ENCODE data around the gene APCDD1.

The APCDD1 gene

DNA sequence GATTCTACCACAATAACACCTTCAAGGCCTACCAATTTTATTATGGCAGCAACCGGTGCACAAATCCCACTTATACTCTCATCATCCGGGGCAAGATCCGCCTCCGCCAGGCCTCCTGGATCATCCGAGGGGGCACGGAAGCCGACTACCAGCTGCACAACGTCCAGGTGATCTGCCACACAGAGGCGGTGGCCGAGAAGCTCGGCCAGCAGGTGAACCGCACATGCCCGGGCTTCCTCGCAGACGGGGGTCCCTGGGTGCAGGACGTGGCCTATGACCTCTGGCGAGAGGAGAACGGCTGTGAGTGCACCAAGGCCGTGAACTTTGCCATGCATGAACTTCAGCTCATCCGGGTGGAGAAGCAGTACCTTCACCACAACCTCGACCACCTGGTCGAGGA is 17.1 kb downstream of the APCDD1 start:
- Histone ChIP-seq H3K4me3 (ENCODE audit: low read depth in 1 of 5, low read length in 5 of 5) (no peak overlapping the region), H3K27ac (ENCODE audit: low read depth, low read length) (no peak overlapping the region), H3K36me3 (ENCODE audit: control insufficient read depth in 5 of 5, insufficient read depth in 5 of 5, low read length in 5 of 5) (peaks cover 2 to 38% (median 17%) of the 10 kb centered on the region in 5 donors), H3K27me3 (ENCODE audit: control insufficient read depth in 5 of 5, insufficient read depth in 4 of 5, low read length in 5 of 5) (no peaks in the 10 kb centered on the region), H3K9ac (ENCODE audit: low read length in 5 of 5) (no peak overlapping the region), H3K4me1 (ENCODE audit: control insufficient read depth in 5 of 5, insufficient read depth in 5 of 5, low read length in 5 of 5) (peaks cover 0 to 20% (median 14%) of the 10 kb centered on the region in 5 donors), H3K9me3 (ENCODE audit: control insufficient read depth in 5 of 5, low read length in 5 of 5) (no peaks in the 10 kb centered on the region)

DNA sequence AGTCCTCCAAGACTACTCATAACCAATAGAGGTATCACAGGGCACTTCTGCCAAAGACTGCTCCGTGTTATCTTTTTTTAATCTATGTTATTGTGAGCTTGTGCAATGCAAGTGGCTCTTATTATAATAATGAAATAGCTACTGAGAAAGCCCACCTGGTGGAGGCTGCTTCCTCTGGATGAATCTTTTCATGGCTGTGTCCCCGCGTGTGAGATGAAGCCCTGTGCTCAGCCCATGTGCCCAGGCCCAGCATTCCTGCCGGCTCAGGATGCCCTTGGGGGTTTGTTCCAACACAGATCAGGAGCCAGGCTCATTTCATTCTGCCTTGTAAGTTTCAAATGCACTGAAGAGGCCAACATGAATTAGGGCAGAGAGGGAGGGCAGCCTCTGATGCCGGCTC is 18.7 kb downstream of the APCDD1 start:
- no peaks in the 10 kb centered on the region for H3K27me3 ChIP-seq (ENCODE audit: control insufficient read depth in 5 of 5, insufficient read depth in 4 of 5, low read length in 5 of 5)
- H3K4me3 ChIP-seq (ENCODE audit: low read depth in 1 of 5, low read length in 5 of 5) = no peak overlapping the region
- H3K27ac ChIP-seq (ENCODE audit: low read depth, low read length) = no peak overlapping the region
- peaks cover 0 to 30% (median 29%) of the 10 kb centered on the region in 5 donors for H3K4me1 ChIP-seq (ENCODE audit: control insufficient read depth in 5 of 5, insufficient read depth in 5 of 5, low read length in 5 of 5)
- peaks cover 0 to under 1% (median 0%) of the 10 kb centered on the region in 5 donors for H3K9me3 ChIP-seq (ENCODE audit: control insufficient read depth in 5 of 5, low read length in 5 of 5)
- no peak overlapping the region for H3K9ac ChIP-seq (ENCODE audit: low read length in 5 of 5)
- H3K36me3 ChIP-seq (ENCODE audit: control insufficient read depth in 5 of 5, insufficient read depth in 5 of 5, low read length in 5 of 5) = peaks cover 2 to 35% (median 17%) of the 10 kb centered on the region in 5 donors

GRCh38 chr18:10474309-10474708 is 19.9 kb downstream of the APCDD1 start:
- Histone ChIP-seq H3K4me3 (ENCODE audit: low read depth in 1 of 5, low read length in 5 of 5) (no peak overlapping the region), H3K9ac (ENCODE audit: low read length in 5 of 5) (no peak overlapping the region), H3K27ac (ENCODE audit: low read depth, low read length) (no peak overlapping the region), H3K27me3 (ENCODE audit: control insufficient read depth in 5 of 5, insufficient read depth in 4 of 5, low read length in 5 of 5) (no peaks in the 10 kb centered on the region), H3K4me1 (ENCODE audit: control insufficient read depth in 5 of 5, insufficient read depth in 5 of 5, low read length in 5 of 5) (peaks cover 0 to 32% (median 30%) of the 10 kb centered on the region in 5 donors), H3K9me3 (ENCODE audit: control insufficient read depth in 5 of 5, low read length in 5 of 5) (peaks cover 0 to 5% (median 0%) of the 10 kb centered on the region in 5 donors), H3K36me3 (ENCODE audit: control insufficient read depth in 5 of 5, insufficient read depth in 5 of 5, low read length in 5 of 5) (peaks cover 2 to 27% (median 11%) of the 10 kb centered on the region in 5 donors)

DNA sequence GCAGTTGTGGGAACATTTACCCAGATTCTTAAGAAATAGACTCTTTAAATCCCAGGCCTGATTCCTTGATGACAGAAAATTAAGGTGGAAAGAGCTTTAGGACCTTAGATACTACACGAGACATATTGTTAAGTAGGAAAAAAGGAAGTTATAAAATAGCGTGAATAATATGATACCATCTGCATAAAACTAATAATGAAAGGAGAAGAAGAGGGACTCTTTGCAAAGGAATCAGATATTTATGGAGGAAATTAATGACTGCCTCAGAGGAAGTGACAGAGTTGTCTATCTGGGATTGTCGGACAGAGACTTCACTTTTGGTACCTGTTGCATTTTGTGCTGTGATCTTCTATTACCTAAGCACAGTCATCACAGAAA is 20.8 kb downstream of the APCDD1 start:
- peaks cover 0 to 38% (median 32%) of the 10 kb centered on the region in 5 donors for H3K4me1 ChIP-seq (ENCODE audit: control insufficient read depth in 5 of 5, insufficient read depth in 5 of 5, low read length in 5 of 5)
- no peak overlapping the region for H3K9ac ChIP-seq (ENCODE audit: low read length in 5 of 5)
- H3K27ac ChIP-seq (ENCODE audit: low read depth, low read length) = no peak overlapping the region

GRCh38 chr18:10475654-10476291 is 21.3 kb downstream of the APCDD1 start:
- peaks cover 0 to 38% (median 32%) of the 10 kb centered on the region in 5 donors for H3K4me1 ChIP-seq (ENCODE audit: control insufficient read depth in 5 of 5, insufficient read depth in 5 of 5, low read length in 5 of 5)

More for the DNA sequence above, 20.8 kb downstream of the APCDD1 start:
- Histone ChIP-seq H3K9me3 (ENCODE audit: control insufficient read depth in 5 of 5, low read length in 5 of 5) (peaks cover 0 to 5% (median 0%) of the 10 kb centered on the region in 5 donors), H3K36me3 (ENCODE audit: control insufficient read depth in 5 of 5, insufficient read depth in 5 of 5, low read length in 5 of 5) (peaks cover 2 to 27% (median 11%) of the 10 kb centered on the region in 5 donors), H3K27me3 (ENCODE audit: control insufficient read depth in 5 of 5, insufficient read depth in 4 of 5, low read length in 5 of 5) (no peaks in the 10 kb centered on the region), H3K4me3 (ENCODE audit: low read depth in 1 of 5, low read length in 5 of 5) (no peak overlapping the region)

DNA sequence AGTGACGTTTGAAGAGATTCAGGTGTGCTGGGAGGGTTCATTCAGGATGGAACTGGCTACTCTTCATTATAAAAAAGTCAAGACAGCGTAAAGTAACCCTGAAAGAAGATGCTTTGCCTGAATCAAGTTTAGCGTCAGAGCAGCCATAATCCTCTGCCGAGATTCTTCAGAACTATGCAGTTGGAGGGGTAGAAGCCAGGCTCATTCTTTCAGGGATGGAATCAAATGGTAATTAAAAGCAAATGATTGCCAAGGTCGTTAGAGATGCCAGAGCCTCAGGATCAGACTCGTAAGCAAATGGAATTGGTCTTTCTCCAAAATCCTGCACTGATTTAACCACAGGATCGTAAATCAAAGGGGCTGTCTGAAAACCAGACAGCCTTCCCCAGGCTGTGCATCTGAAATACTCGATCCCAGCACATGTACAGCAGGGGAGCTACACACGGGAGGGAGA is 21.9 kb downstream of the APCDD1 start:
- no peaks in the 10 kb centered on the region for H3K27me3 ChIP-seq (ENCODE audit: control insufficient read depth in 5 of 5, insufficient read depth in 4 of 5, low read length in 5 of 5)
- H3K9ac ChIP-seq (ENCODE audit: low read length in 5 of 5) = no peak overlapping the region
- H3K4me3 ChIP-seq (ENCODE audit: low read depth in 1 of 5, low read length in 5 of 5) = no peak overlapping the region
- no peak overlapping the region for H3K27ac ChIP-seq (ENCODE audit: low read depth, low read length)
- H3K9me3 ChIP-seq (ENCODE audit: control insufficient read depth in 5 of 5, low read length in 5 of 5) = peaks cover 0 to 5% (median 0%) of the 10 kb centered on the region in 5 donors
- H3K4me1 ChIP-seq (ENCODE audit: control insufficient read depth in 5 of 5, insufficient read depth in 5 of 5, low read length in 5 of 5) = peaks cover 0 to 38% (median 32%) of the 10 kb centered on the region in 5 donors
- peaks cover 2 to 17% (median 9%) of the 10 kb centered on the region in 5 donors for H3K36me3 ChIP-seq (ENCODE audit: control insufficient read depth in 5 of 5, insufficient read depth in 5 of 5, low read length in 5 of 5)

More at GRCh38 chr18:10475654-10476291, 21.3 kb downstream of the APCDD1 start:
- Histone ChIP-seq H3K27me3 (ENCODE audit: control insufficient read depth in 5 of 5, insufficient read depth in 4 of 5, low read length in 5 of 5) (no peaks in the 10 kb centered on the region), H3K36me3 (ENCODE audit: control insufficient read depth in 5 of 5, insufficient read depth in 5 of 5, low read length in 5 of 5) (peaks cover 2 to 22% (median 10%) of the 10 kb centered on the region in 5 donors), H3K4me3 (ENCODE audit: low read depth in 1 of 5, low read length in 5 of 5) (no peak overlapping the region), H3K27ac (ENCODE audit: low read depth, low read length) (no peak overlapping the region), H3K9ac (ENCODE audit: low read length in 5 of 5) (no peak overlapping the region), H3K9me3 (ENCODE audit: control insufficient read depth in 5 of 5, low read length in 5 of 5) (peaks cover 0 to 5% (median 0%) of the 10 kb centered on the region in 5 donors)

DNA sequence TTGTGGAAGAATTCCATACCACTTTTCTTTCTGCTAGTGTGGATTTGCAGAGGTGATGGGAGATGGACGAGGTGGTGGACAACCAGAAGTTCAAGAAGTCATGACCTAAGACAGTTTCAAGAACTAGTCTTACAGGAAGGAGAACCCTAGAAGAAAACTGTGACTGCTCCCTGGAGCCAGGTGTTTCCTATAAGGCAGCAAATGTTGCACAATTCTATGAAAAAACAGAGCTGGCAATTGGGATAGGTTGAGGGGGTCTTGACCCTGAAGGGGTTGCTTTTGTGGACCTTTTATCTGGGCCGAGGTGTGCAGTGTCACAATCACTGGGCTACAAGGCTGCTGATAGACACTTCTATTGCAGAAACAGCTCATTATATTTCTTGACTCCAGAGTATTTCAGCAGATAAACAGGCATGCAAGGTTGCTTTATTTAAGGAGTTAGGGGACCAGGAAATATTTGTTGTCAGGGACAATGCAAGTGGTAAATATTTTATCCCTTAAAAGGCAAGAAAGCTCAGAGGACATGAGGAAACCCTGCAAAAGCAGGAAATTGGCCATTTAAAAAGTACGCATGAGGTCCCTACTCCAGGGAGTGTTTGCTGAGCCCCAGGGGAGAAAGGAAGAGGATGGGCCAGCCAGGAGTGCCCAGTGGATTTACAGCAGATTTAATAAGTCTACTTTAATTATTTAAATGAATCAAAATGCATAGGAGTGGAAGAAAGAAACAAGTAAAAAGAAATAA is 22.9 kb downstream of the APCDD1 start:
- Histone ChIP-seq H3K9me3 (ENCODE audit: control insufficient read depth in 5 of 5, low read length in 5 of 5) (peaks cover 0 to 5% (median 0%) of the 10 kb centered on the region in 5 donors), H3K4me1 (ENCODE audit: control insufficient read depth in 5 of 5, insufficient read depth in 5 of 5, low read length in 5 of 5) (peaks cover 0 to 39% (median 32%) of the 10 kb centered on the region in 5 donors), H3K4me3 (ENCODE audit: low read depth in 1 of 5, low read length in 5 of 5) (no peak overlapping the region), H3K27ac (ENCODE audit: low read depth, low read length) (no peak overlapping the region), H3K36me3 (ENCODE audit: control insufficient read depth in 5 of 5, insufficient read depth in 5 of 5, low read length in 5 of 5) (peaks cover 0 to 9% (median 6%) of the 10 kb centered on the region in 5 donors), H3K9ac (ENCODE audit: low read length in 5 of 5) (no peak overlapping the region), H3K27me3 (ENCODE audit: control insufficient read depth in 5 of 5, insufficient read depth in 4 of 5, low read length in 5 of 5) (no peaks in the 10 kb centered on the region)

DNA sequence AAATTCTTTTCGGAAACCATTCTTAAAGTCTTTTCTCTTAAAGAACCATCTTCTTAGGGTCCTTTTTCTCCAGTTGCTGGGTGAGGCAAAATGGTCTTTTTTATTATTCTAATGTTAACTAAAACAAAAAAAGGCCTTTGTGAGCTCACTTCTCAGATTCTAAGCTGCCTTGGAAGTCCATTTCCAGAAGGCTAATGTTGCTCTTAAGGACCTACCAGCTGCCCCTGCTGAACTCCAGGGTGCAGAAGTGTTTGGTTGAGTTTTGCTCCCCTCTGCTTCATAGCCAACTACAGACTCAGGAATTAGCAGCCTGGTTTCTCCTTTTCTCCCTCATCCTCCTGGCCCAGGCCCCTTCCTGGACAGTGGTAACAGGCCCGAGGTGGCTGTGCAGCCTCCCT is 23.4 kb downstream of the APCDD1 start:
- Histone ChIP-seq H3K27me3 (ENCODE audit: control insufficient read depth in 5 of 5, insufficient read depth in 4 of 5, low read length in 5 of 5) (no peaks in the 10 kb centered on the region), H3K9ac (ENCODE audit: low read length in 5 of 5) (no peak overlapping the region), H3K9me3 (ENCODE audit: control insufficient read depth in 5 of 5, low read length in 5 of 5) (peaks cover 0 to 5% (median 0%) of the 10 kb centered on the region in 5 donors), H3K4me1 (ENCODE audit: control insufficient read depth in 5 of 5, insufficient read depth in 5 of 5, low read length in 5 of 5) (peaks cover 0 to 44% (median 33%) of the 10 kb centered on the region in 5 donors), H3K4me3 (ENCODE audit: low read depth in 1 of 5, low read length in 5 of 5) (no peak overlapping the region), H3K27ac (ENCODE audit: low read depth, low read length) (no peak overlapping the region), H3K36me3 (ENCODE audit: control insufficient read depth in 5 of 5, insufficient read depth in 5 of 5, low read length in 5 of 5) (peaks cover 0 to 9% (median 5%) of the 10 kb centered on the region in 5 donors)

- Histone ChIP-seq H3K27ac (ENCODE audit: low read depth, low read length) (no peak overlapping the region), H3K9ac (ENCODE audit: low read length in 5 of 5) (no peak overlapping the region), H3K4me3 (ENCODE audit: low read depth in 1 of 5, low read length in 5 of 5) (no peak overlapping the region), H3K27me3 (ENCODE audit: control insufficient read depth in 5 of 5, insufficient read depth in 4 of 5, low read length in 5 of 5) (no peaks in the 10 kb centered on the region), H3K4me1 (ENCODE audit: control insufficient read depth in 5 of 5, insufficient read depth in 5 of 5, low read length in 5 of 5) (peaks cover 0 to 38% (median 17%) of the 10 kb centered on the region in 5 donors), H3K9me3 (ENCODE audit: control insufficient read depth in 5 of 5, low read length in 5 of 5) (peaks cover 0 to 5% (median 0%) of the 10 kb centered on the region in 5 donors), H3K36me3 (ENCODE audit: control insufficient read depth in 5 of 5, insufficient read depth in 5 of 5, low read length in 5 of 5) (peaks cover 2 to 30% (median 20%) of the 10 kb centered on the region in 5 donors)
Observed at GRCh38 chr18:10481831-10482230, 27.4 kb downstream of the APCDD1 start.

Data from subcutaneous abdominal adipose tissue (tissue), 5 donors.